ENCODE measurements around the gene SIRT4. TPM values are rescaled to one million over a fixed set of nuclear protein-coding genes. Genes with fewer than 3 reads are reported as not detected.

SIRT4 gene
- total and polyA plus RNA-seq, 10 of the 15 experiments (the other 5 are each of a cell fraction or from before 2014, with no cell fraction given) = 0.19 to 0.98 (median 0.44) TPM

GRCh38 chr12:120316798-120317223 is 14.7 kb downstream of the SIRT4 start:
- Histone ChIP-seq H2AFZ (ENCODE audit: control insufficient read depth, low read depth, low read length) (peak overlapping the region; percentile 96), H3K4me1 (ENCODE audit: control insufficient read depth, insufficient read depth, low read length) (no peaks in the 10 kb centered on the region)
- no peak; the same call in 2 of the 3 replicates for ATAC-seq

More at GRCh38 chr12:120316798-120317223, 14.7 kb downstream of the SIRT4 start:
- Histone ChIP-seq H3K27ac (ENCODE audit: control insufficient read depth, insufficient read depth) (peak overlapping the region; percentile 80; the same call in 1 of the 2 replicates), H3K4me3 (peak overlapping the region; percentile 73), H3K27me3 (replicated peaks in 1 of 2; ENCODE audit: control insufficient read depth in 2 of 2, insufficient read depth in 2 of 2, low read length in 1 of 2) (no peaks in the 10 kb centered on the region), H3K36me3 (ENCODE audit: control insufficient read depth in 2 of 2, insufficient read depth in 2 of 2, low read length in 1 of 2) (no peaks in the 10 kb centered on the region), H3K4me2 (ENCODE audit: control insufficient read depth, insufficient read depth) (peak overlapping the region; percentile 95), H4K20me1 (ENCODE audit: control insufficient read depth, insufficient read depth) (no peaks in the 10 kb centered on the region), H3K9me3 (replicated peaks; ENCODE audit: control insufficient read depth, insufficient read depth, low read length) (no peaks in the 10 kb centered on the region), H3K9ac (ENCODE audit: control insufficient read depth, insufficient read depth, low read length) (peak overlapping the region; percentile 83), H3K79me2 (ENCODE audit: control insufficient read depth, insufficient read depth, low read length) (no peaks in the 10 kb centered on the region)
- FAIRE-seq (no peak), DNase-seq (ENCODE audit: low read depth, low spot score) (no peak)
- in situ Hi-C loops (cut with MboI) (no loop called here), intact Hi-C loops (cut with micrococcal nuclease; ENCODE audit: unreplicated experiment) (no loop called here)
- SMC1A ChIA-PET (ENCODE audit: uncharacterized antibody, unreplicated experiment) = interaction anchor here (1.2 to 1.6 kb wide), 3 partner anchors 14 to 88 kb away, joined by 4 to 5 read pairs (median 4); partner anchors contain the start of genes RNU4-1 and SIRT4
- CTCF ChIA-PET = interaction anchor here (0.8 to 7.7 kb wide), 8 partner anchors 10 to 266 kb away, joined by 3 to 80 read pairs (median 4); partner anchors contain the start of genes PLA2G1B and SIRT4
- RAD21 ChIA-PET (ENCODE audit: unreplicated experiment) = interaction anchor here (1.0 to 1.9 kb wide), 4 partner anchors 14 to 200 kb away, joined by 3 to 11 read pairs (median 4); partner anchors contain the start of gene SIRT4
- WGBS (ENCODE audit: insufficient coverage, insufficient replicate concordance, low lambda C conversion rate, missing lambda C conversion rate) = 37% methylated on average over 9 of the region's 9 CpGs
- POLR2A ChIA-PET = interaction anchor here (0.8 to 1.2 kb wide), 3 partner anchors 14 to 26 kb away, joined by 3 read pairs; partner anchors contain the start of gene SIRT4
- no peak for TF ChIP-seq IRF4 (IDR thresholded peaks at IDR 0.05; ENCODE audit: low read depth, low read length)
- TF ChIP-seq NFYB (IDR thresholded peaks at IDR 0.05; ENCODE audit: insufficient read depth, low read depth, low read length) = no peak
- no peak for TF ChIP-seq STAT1 (conservative IDR thresholded peaks at IDR 0.05)
- TF ChIP-seq, protein P1, sequence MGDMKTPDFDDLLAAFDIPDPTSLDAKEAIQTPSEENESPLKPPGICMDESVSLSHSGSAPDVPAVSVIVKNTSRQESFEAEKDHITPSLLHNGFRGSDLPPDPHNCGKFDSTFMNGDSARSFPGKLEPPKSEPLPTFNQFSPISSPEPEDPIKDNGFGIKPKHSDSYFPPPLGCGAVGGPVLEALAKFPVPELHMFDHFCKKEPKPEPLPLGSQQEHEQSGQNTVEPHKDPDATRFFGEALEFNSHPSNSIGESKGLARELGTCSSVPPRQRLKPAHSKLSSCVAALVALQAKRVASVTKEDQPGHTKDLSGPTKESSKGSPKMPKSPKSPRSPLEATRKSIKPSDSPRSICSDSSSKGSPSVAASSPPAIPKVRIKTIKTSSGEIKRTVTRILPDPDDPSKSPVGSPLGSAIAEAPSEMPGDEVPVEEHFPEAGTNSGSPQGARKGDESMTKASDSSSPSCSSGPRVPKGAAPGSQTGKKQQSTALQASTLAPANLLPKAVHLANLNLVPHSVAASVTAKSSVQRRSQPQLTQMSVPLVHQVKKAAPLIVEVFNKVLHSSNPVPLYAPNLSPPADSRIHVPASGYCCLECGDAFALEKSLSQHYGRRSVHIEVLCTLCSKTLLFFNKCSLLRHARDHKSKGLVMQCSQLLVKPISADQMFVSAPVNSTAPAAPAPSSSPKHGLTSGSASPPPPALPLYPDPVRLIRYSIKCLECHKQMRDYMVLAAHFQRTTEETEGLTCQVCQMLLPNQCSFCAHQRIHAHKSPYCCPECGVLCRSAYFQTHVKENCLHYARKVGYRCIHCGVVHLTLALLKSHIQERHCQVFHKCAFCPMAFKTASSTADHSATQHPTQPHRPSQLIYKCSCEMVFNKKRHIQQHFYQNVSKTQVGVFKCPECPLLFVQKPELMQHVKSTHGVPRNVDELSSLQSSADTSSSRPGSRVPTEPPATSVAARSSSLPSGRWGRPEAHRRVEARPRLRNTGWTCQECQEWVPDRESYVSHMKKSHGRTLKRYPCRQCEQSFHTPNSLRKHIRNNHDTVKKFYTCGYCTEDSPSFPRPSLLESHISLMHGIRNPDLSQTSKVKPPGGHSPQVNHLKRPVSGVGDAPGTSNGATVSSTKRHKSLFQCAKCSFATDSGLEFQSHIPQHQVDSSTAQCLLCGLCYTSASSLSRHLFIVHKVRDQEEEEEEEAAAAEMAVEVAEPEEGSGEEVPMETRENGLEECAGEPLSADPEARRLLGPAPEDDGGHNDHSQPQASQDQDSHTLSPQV (IDR thresholded peaks at IDR 0.05) = no peak
- TF ChIP-seq RAD21 (IDR thresholded peaks at IDR 0.05; ENCODE audit: insufficient read depth, low read depth, low read length) = no peak
- TF ChIP-seq KDM1A (IDR thresholded peaks at IDR 0.05; ENCODE audit: borderline replicate concordance) = no peak
- no peak for TF ChIP-seq RELB (IDR thresholded peaks at IDR 0.05; ENCODE audit: low read depth)
- no peak for TF ChIP-seq CHD1 (IDR thresholded peaks at IDR 0.05; ENCODE audit: low read depth, low read length)
- no peak for TF ChIP-seq MXI1 (IDR thresholded peaks at IDR 0.05; ENCODE audit: low read depth, low read length)
- no peak for TF ChIP-seq TCF3 (IDR thresholded peaks at IDR 0.05; ENCODE audit: borderline replicate concordance, insufficient read depth, low read depth, low read length)
- TF ChIP-seq SP1 (IDR thresholded peaks at IDR 0.05; ENCODE audit: low read depth, low read length) = no peak
- TF ChIP-seq TBL1XR1 (IDR thresholded peaks at IDR 0.05; ENCODE audit: low read depth, low read length) = no peak
- TF ChIP-seq, protein P2, sequence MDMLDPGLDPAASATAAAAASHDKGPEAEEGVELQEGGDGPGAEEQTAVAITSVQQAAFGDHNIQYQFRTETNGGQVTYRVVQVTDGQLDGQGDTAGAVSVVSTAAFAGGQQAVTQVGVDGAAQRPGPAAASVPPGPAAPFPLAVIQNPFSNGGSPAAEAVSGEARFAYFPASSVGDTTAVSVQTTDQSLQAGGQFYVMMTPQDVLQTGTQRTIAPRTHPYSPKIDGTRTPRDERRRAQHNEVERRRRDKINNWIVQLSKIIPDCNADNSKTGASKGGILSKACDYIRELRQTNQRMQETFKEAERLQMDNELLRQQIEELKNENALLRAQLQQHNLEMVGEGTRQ (IDR thresholded peaks at IDR 0.05; ENCODE audit: borderline replicate concordance, low read depth, low read length) = no peak
- TF ChIP-seq MTA2 (IDR thresholded peaks at IDR 0.05; ENCODE audit: low read depth) = no peak
- TF ChIP-seq POLR2AphosphoS5 (IDR thresholded peaks at IDR 0.05; ENCODE audit: low read length) = no peak
- no peak for TF ChIP-seq NFYA (IDR thresholded peaks at IDR 0.05; ENCODE audit: borderline replicate concordance, low read depth, low read length)
- BruUV-seq (replicated peaks) = TSS peak; percentile 100

Data from GM12878 (cell line).